Stimulated activated CD4-positive, alpha-beta T cell treated with anti-CD3 and anti-CD28 coated beads, Interleukin-4, amount 100 ng/mL, for 1 hour (primary cell): Measurements from ENCODE around the gene STK40.

Experiments
- DNase-seq: peaks from one replicate; pipeline ENCODE4 v3.0.0-alpha.2; 2020

STK40 gene

GRCh38 chr1:36306902-36307456 lies 78.7 kb downstream of the STK40 start:
- peak; percentile 92 for DNase-seq

- peak; percentile 52 for DNase-seq
Observed at GRCh38 chr1:36306210-36306901, 79.4 kb downstream of the STK40 start, which contains the start of gene SH3D21. SH3D21 (plus strand) TSS chr1:36306368; CDS start chr1:36306421, 53 bp downstream.

- no peak for DNase-seq
Observed at GRCh38 chr1:36305915-36306209, 79.9 kb downstream of the STK40 start.

- peak; percentile 65 for DNase-seq
Observed at GRCh38 chr1:36304970-36305914, 80.5 kb downstream of the STK40 start.

GRCh38 chr1:36304521-36304920 lies 81.2 kb downstream of the STK40 start:
- DNase-seq, result no peak

- no peak for DNase-seq
Observed at GRCh38 chr1:36303650-36304360, 81.9 kb downstream of the STK40 start.

- DNase-seq, result no peak
Observed at GRCh38 chr1:36303244-36303643, 82.5 kb downstream of the STK40 start.

- no peak for DNase-seq
Observed at GRCh38 chr1:36301220-36301619, 84.5 kb downstream of the STK40 start.

GRCh38 chr1:36300526-36300925 lies 85.2 kb downstream of the STK40 start:
- no peak for DNase-seq

- no peak for DNase-seq
Observed at GRCh38 chr1:36298640-36299039, 87.1 kb downstream of the STK40 start.

GRCh38 chr1:36297062-36297461 lies 88.7 kb downstream of the STK40 start:
- no peak for DNase-seq

GRCh38 chr1:36295390-36295789 lies 90.3 kb downstream of the STK40 start:
- DNase-seq, result no peak
